ENCODE measurements around the gene DNAJA3. TPM values are rescaled to one million over a fixed set of nuclear protein-coding genes. Genes with fewer than 3 reads are reported as not detected.
A peak's percentile ranks its signal among the peaks of the same experiment; 100 is the strongest.

DNAJA3 gene
- total RNA-seq, 3 donors from 2014 or later (not counting 1 experiment from before 2014, with no cell fraction given): 22.1 to 34.2 (median 27.2) TPM

GRCh38 chr16:4487955-4488498 is 62.4 kb downstream of the DNAJA3 start:
- Mint-ChIP-seq H3K4me1 (peaks cover 44 to 46% of the 10 kb centered on the region in 2 donors), H3K36me3 (peaks cover 7% of the 10 kb centered on the region), H3K9me3 (no peaks in the 10 kb centered on the region), H3K27ac (peak overlapping the region; percentile 92 to 94), H3K27me3 (ENCODE audit: low read depth in 2 of 2) (no peaks in the 10 kb centered on the region), H3K4me3 (peak overlapping the region; percentile 83)
- TF ChIP-seq, protein P1, sequence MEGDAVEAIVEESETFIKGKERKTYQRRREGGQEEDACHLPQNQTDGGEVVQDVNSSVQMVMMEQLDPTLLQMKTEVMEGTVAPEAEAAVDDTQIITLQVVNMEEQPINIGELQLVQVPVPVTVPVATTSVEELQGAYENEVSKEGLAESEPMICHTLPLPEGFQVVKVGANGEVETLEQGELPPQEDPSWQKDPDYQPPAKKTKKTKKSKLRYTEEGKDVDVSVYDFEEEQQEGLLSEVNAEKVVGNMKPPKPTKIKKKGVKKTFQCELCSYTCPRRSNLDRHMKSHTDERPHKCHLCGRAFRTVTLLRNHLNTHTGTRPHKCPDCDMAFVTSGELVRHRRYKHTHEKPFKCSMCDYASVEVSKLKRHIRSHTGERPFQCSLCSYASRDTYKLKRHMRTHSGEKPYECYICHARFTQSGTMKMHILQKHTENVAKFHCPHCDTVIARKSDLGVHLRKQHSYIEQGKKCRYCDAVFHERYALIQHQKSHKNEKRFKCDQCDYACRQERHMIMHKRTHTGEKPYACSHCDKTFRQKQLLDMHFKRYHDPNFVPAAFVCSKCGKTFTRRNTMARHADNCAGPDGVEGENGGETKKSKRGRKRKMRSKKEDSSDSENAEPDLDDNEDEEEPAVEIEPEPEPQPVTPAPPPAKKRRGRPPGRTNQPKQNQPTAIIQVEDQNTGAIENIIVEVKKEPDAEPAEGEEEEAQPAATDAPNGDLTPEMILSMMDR (IDR thresholded peaks at IDR 0.05): no peak
- Histone ChIP-seq H3K36me3 (ENCODE audit: control insufficient read depth, insufficient read depth, low read length) (peaks cover 34% of the 10 kb centered on the region), H3K4me1 (ENCODE audit: control insufficient read depth, insufficient read depth, low read length) (peaks cover 34% of the 10 kb centered on the region), H3K27me3 (ENCODE audit: control insufficient read depth, insufficient read depth, low read length) (no peaks in the 10 kb centered on the region), H3K9me3 (ENCODE audit: control insufficient read depth, insufficient read depth, low read length) (no peaks in the 10 kb centered on the region), H3K27ac (ENCODE audit: low read length) (peak overlapping the region; percentile 77), H3K4me3 (ENCODE audit: low read length) (no peak overlapping the region)
- ATAC-seq: peak; percentile 40 to 41 (median 40)
- intact Hi-C loops (cut with micrococcal nuclease): loop anchor here (2.0 kb wide), 1 partner anchor 15 kb away; no protein-coding TSS in a partner anchor
- 57% methylated on average over 5 of the region's 5 CpGs for WGBS (ENCODE audit: insufficient coverage)
- peak in 1 of 2 donors; percentile 58 for DNase-seq

- no peaks in the 10 kb centered on the region for H3K27me3 Mint-ChIP-seq (ENCODE audit: low read depth in 2 of 2)
- Histone ChIP-seq H3K4me1 (ENCODE audit: control insufficient read depth, insufficient read depth, low read length) (peaks cover 37% of the 10 kb centered on the region), H3K27ac (ENCODE audit: low read length) (peak overlapping the region; percentile 77), H3K4me3 (ENCODE audit: low read length) (no peak overlapping the region), H3K36me3 (ENCODE audit: control insufficient read depth, insufficient read depth, low read length) (peaks cover 37% of the 10 kb centered on the region), H3K27me3 (ENCODE audit: control insufficient read depth, insufficient read depth, low read length) (no peaks in the 10 kb centered on the region), H3K9me3 (ENCODE audit: control insufficient read depth, insufficient read depth, low read length) (no peaks in the 10 kb centered on the region)
- H3K4me3 Mint-ChIP-seq: peak overlapping the region; percentile 83
- no peaks in the 10 kb centered on the region for H3K9me3 Mint-ChIP-seq
- intact Hi-C loops (cut with micrococcal nuclease): loop anchor here (2.0 kb wide), 1 partner anchor 14 kb away; no protein-coding TSS in a partner anchor
- peaks cover 7% of the 10 kb centered on the region for H3K36me3 Mint-ChIP-seq
- ATAC-seq: peak; percentile 73 to 85 (median 81)
- peak in 1 of 2 donors; percentile 74 for DNase-seq
- 10% methylated on average over 1 of the region's 1 CpG for WGBS (ENCODE audit: insufficient coverage)
- TF ChIP-seq, protein P1 (IDR thresholded peaks at IDR 0.05): no peak
- peak overlapping the region; percentile 92 to 94 for H3K27ac Mint-ChIP-seq
- H3K4me1 Mint-ChIP-seq: peaks cover 47 to 52% of the 10 kb centered on the region in 2 donors
Observed at GRCh38 chr16:4488499-4488967, 62.9 kb downstream of the DNAJA3 start.

GRCh38 chr16:4489030-4489429 is 63.4 kb downstream of the DNAJA3 start:
- peaks cover 50 to 56% of the 10 kb centered on the region in 2 donors for H3K4me1 Mint-ChIP-seq
- H3K36me3 Mint-ChIP-seq: peaks cover 7% of the 10 kb centered on the region

More at GRCh38 chr16:4489030-4489429, 63.4 kb downstream of the DNAJA3 start:
- ATAC-seq (peak in 1 of 3 donors; percentile 14), DNase-seq (no peak)
- intact Hi-C loops (cut with micrococcal nuclease): loop anchor here (2.0 kb wide), 1 partner anchor 14 kb away; no protein-coding TSS in a partner anchor
- TF ChIP-seq, protein P1 (IDR thresholded peaks at IDR 0.05): no peak
- Histone ChIP-seq H3K27ac (ENCODE audit: low read length) (peak overlapping the region; percentile 77), H3K27me3 (ENCODE audit: control insufficient read depth, insufficient read depth, low read length) (no peaks in the 10 kb centered on the region), H3K4me3 (ENCODE audit: low read length) (no peak overlapping the region), H3K36me3 (ENCODE audit: control insufficient read depth, insufficient read depth, low read length) (peaks cover 37% of the 10 kb centered on the region), H3K9me3 (ENCODE audit: control insufficient read depth, insufficient read depth, low read length) (no peaks in the 10 kb centered on the region), H3K4me1 (ENCODE audit: control insufficient read depth, insufficient read depth, low read length) (peaks cover 37% of the 10 kb centered on the region)
- H3K9me3 Mint-ChIP-seq: no peaks in the 10 kb centered on the region
- H3K4me3 Mint-ChIP-seq: peak overlapping the region; percentile 83
- H3K27ac Mint-ChIP-seq: peak overlapping the region; percentile 92 to 94
- 67% methylated on average over 5 of the region's 5 CpGs for WGBS (ENCODE audit: insufficient coverage)
- no peaks in the 10 kb centered on the region for H3K27me3 Mint-ChIP-seq (ENCODE audit: low read depth in 2 of 2)
